Measurements from ENCODE around the gene SERINC3.

- TF ChIP-seq HNRNPL (IDR thresholded peaks at IDR 0.05; ENCODE audit: low read depth, low read length) (no peak), PCBP2 (optimal IDR thresholded peaks at IDR 0.05; ENCODE audit: low read depth, low read length, poor library complexity, severe bottlenecking) (no peak), POLR2A (IDR thresholded peaks at IDR 0.05; ENCODE audit: insufficient read depth in 1 of 2, low read depth in 2 of 2, low read length in 2 of 2) (0 out of 4 replicates have a peak, but pooled peaks of 1 of the 2 experiments have one; percentile 6), ZNF615 (CRISPR knock-in tag; IDR thresholded peaks at IDR 0.05; ENCODE audit: borderline replicate concordance) (no peak), SIX4 (CRISPR knock-in tag; IDR thresholded peaks at IDR 0.05) (no peak), NR3C1 (CRISPR knock-in tag; IDR thresholded peaks at IDR 0.05) (no peak), TCF7L2 (IDR thresholded peaks at IDR 0.05; ENCODE audit: low read depth, low read length) (no peak), HCFC1 (IDR thresholded peaks at IDR 0.05; ENCODE audit: low read depth, low read length) (no peak), ZNF660 (CRISPR knock-in tag; IDR thresholded peaks at IDR 0.05; ENCODE audit: borderline replicate concordance, low read depth) (no peak), FOXJ3 (CRISPR knock-in tag; IDR thresholded peaks at IDR 0.05; ENCODE audit: borderline replicate concordance) (no peak), PCBP1 (IDR thresholded peaks at IDR 0.05; ENCODE audit: borderline replicate concordance, low read depth, low read length) (no peak)
- TF ChIP-seq, protein P1, sequence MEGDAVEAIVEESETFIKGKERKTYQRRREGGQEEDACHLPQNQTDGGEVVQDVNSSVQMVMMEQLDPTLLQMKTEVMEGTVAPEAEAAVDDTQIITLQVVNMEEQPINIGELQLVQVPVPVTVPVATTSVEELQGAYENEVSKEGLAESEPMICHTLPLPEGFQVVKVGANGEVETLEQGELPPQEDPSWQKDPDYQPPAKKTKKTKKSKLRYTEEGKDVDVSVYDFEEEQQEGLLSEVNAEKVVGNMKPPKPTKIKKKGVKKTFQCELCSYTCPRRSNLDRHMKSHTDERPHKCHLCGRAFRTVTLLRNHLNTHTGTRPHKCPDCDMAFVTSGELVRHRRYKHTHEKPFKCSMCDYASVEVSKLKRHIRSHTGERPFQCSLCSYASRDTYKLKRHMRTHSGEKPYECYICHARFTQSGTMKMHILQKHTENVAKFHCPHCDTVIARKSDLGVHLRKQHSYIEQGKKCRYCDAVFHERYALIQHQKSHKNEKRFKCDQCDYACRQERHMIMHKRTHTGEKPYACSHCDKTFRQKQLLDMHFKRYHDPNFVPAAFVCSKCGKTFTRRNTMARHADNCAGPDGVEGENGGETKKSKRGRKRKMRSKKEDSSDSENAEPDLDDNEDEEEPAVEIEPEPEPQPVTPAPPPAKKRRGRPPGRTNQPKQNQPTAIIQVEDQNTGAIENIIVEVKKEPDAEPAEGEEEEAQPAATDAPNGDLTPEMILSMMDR (CRISPR knock-in tag; IDR thresholded peaks at IDR 0.05): no peak
These were observed 70.9 kb downstream of the SERINC3 start for GRCh38 chr20:44450903-44451450.
